HG02870 (cell line): ENCODE data around the gene TNP2.

ENCODE experiments used
- ATAC-seq: cut with Tn5 transposase; IDR thresholded peaks from one replicate; pipeline ENCODE4 v1.9.1; 2021; ENCODE audit warnings: mild to moderate bottlenecking, moderate library complexity; ENCODE audit not compliant: unreplicated experiment

Gene TNP2

DNA sequence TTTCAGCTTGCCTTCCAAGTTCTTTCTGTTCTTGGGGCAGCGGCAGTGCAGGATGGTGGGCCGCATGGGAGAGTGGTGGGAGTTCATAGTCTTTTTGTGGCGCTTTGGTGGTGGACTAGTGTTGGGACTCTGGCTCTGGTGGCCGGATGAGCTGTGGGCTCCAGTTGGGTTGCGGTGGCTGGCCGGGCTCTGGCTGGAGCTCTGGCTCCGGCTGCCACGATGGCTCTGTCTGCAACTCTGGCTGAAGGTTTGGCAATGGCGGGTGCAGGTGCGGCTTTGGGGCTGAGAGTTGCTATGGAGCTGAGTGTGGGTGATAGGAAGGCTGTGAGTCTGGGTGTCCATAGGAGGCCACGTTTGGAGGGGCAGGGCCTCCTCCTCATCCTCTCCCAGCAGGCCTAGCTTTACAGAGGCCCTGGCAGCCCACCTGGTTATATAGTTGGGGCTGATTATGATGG, at the start of gene TNP2:
TSS of gene TNP2 (minus strand) at position 405 of the 455 bp plus-strand sequence. CDS start at position 342, 63 bp downstream.
- no peak for ATAC-seq

DNA sequence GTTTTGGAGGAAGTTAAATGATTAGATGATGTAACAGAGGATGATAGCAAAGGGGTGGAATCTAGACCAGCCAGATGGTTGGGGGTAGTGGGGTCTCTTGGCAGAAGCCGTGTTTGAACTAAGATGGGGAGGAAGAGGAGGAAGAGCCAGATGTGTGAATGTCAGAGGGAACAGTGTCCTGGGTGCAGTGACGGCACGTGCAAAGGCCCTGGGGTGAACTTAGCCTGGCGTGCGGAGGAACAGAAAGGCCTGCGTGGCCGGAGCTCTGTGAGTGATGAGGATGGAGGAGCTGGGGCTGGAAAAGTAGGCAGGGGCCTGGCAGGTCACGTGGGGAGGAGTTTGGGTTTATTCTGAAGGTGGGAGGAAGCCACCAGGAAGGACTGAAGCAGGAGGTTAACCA, 49.7 kb upstream of the TNP2 start:
- ATAC-seq, result no peak

DNA sequence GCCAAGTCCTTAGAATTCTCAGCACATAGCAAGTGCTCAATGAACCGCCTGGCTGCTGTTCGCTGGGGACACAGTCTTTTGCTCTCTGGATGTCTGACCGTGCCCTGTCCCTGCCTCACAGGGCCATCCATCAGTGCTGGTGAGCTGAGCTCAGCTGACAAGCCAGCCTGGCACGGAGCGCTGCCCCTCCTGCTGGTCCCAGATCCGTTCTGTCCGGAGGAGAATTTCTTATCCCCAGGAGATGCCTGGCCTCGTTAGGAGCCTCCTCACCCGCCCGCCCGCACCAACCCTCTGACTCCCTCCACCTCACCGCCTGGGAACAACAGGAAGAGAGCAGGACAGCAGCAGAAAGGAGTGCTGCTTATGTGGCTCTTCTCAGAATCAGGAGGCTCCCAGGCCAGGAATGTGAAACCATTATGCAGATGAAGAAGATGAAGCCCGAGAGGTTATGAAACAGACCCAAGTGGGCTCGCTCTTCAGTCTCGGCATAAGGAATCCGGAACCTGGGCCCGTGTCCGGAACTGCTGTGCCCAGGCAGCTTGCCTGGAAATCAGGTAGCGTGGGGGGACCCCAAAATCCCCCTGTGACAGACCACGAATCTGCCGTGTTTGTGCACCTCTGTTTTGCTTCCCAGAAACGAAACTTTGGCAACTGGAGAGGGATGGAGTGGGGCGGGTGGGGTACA, 47.3 kb upstream of the TNP2 start:
- no peak for ATAC-seq

DNA sequence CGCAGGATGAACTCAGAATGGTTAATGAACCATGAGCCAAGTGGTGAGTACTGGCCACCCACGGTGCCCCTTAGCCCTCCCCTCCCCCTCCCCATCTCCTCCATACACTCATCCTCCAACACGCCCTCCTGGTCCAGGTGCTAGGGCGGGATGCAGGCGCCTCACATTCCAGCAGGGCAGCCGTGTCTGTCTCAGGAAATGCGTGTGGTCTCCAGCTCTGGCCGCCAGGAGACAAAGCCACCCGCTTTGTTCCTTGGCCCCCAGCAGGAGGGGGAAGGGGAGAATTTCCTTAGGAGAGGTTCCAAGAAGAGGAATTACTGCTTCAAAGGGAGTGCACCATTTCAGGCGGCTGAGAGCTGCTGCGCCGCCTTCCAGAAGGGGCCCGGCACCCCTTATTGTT, 46.4 kb upstream of the TNP2 start:
- ATAC-seq, result no peak

DNA sequence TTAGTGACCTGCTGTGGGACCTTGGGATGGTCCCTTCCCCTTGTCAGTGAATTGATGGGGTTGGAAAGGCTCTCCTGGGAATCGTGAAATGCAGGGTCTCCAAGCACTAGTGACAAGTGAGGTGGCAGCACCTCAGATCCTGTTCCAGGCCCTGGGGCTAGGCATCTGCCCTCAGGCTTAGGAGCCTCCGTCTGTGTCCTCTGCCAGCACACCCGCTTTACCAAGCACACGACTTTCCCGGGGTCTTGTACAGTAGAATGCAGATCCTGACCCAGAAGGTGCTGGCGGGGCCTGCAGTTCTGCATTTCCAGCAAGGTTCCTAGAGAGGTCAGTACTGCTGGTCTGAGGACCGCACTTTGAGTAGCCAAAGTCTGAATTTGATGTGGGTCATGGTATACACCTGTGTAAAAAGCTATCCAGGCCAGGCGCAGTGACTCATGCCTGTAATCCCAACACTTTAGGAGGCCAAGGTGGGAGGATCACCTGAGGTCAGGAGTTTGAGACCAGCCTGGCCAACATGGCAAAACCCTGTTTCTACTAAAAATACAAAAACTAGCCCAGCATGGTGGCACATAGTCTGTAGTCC, 45.3 kb upstream of the TNP2 start:
- no peak for ATAC-seq

DNA sequence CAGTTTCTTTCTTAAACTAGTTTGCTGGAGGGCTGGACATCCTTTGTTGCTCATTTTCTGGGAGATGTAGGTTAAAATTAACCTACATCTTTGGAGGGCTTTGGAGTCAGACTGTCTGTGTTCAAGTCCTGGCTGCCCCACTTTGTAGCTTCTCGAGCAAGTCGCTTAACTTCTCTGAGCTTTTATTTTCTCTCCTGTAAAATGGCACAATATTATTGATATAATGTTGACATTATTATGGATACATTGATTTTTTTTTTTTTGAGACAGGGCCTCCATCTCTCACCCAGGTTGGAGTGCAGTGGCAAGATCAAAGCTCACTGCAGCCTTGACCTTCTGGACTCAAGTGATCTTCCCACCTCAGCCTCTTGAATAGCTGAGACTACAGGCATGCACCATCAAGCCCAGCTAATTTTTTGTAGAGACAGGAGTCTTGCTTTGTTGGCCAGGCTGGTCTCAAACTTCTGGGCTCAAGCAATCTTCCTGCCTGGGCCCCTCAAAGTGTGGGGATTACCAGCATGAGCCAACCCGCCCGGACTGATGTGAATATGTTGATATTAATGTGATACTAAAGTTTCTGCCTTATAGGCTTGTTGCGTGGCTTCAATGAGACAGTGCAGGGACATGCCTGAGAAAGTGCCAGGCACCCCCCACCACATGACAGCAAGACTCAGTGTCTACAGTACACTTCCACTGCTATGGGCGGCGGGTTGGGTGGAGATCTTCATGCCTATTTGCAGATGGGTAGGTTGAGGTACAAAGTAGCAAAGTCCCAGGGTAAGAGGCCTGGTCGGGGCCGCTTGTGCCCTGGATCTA, 44.6 kb upstream of the TNP2 start:
- ATAC-seq, result no peak

DNA sequence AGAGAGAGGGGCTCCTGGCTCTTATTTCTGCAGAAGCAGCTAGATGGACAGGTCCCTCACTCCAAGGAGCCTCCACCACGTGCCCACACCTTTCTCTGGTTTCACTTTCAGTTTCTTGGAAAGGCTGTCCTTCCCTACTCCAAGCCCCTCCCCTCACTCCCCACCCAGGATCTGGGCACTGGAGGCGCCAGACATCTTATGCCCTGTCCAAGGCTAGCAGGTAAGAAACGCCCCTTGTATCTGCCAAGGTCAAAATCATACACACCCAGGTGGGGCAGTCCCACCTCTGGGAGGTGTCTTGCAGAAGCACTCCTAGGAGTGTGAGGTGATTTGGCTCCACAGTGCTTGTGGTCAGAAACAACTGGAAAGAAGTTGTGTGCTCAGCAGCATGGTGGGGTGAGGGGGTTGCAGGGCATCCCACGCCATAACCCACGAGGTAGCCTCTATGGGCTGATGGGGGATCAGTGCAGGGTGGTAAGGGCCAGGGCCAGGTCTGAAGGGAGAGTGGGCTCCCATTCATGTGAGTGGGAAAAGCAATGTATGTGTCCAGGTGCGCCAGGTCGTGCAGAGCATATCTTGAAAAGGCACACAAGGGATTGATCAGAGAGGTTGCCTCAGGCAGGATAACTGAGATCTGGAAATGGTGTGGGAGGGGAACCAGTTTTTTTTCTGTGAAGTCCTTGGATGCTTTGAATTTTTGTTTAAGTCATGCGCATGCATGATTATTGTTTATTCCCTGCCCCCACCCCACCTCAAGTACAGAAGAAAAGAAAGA, 43.8 kb upstream of the TNP2 start:
- no peak for ATAC-seq

DNA sequence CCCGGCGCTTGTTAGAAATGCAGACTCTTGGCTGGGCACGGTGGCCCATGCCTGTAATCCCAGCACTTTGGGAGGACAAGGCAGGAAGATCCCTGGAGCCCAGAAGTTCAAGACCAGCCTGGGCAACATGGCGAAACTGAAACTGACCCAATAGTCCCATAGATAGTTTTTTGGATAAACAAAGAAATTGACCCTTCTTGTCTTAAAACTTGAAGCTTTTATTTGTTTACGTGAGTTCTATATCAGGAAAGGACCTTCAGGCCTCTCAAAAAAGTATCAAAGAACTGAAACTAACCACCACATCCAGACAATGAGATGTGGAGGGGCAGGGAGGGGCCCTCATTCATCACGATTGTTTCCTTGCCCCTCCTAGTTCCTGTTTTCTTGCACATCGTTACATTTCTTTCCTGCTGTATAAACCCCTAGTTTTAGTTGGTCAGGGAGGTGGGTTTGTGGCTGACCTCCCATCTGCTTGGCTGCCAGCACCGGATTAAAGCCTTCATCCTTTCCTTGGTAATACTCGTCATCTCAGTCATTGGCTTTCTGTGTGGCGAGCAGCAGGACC, 42.0 kb upstream of the TNP2 start:
- ATAC-seq, result peak; percentile 49

DNA sequence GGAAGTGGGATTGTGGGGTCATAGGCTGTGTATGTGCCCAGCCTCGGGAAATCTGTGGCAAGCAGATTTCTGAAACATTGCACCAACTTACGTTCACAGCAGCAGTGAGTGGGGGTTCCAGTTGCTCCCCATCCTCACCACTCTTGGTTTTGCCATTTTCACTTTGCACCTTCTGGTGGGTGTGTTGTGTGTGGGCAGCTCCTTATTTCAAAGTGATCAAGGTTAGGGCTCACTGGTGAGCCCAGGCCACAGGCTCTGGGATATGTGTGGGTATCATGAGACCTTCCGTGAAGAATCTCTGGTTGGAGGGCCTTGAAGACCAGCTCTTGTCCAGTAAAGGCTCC, 41.5 kb upstream of the TNP2 start:
- ATAC-seq, result no peak

DNA sequence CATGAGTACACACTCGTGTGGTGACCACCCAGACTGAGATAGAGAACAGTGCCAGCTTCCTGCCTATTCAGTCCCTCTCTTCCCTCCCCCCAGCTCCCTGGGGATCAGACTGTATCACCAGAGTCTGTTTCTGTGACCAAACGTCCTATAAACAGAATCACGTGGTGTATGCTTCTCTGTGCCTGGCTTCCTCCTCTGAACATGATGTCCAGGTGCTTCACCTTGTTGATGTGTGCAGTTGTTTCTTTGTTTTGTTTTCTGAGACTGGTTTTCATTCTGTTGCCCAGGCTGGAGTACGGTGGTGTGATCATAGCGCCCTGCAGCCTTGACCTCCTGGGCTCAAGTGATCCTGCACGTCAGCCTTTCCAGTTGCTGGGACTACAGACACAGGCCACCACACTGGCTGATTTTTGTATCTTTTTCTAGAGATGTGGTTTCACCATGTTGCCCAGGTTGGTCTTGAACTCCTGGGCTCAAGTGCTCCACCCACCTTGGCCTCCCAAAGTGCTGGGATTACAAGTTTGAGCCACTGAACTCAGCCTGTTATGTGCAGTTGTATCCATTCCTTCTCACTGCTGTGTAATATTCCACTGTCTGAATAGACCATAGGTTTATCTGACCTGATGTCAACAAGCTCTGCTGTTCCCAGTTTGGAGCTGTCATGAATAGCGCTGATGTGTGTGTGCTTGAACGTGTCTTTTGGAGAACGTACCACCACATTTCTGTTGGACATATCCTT, 40.9 kb upstream of the TNP2 start:
- no peak for ATAC-seq

DNA sequence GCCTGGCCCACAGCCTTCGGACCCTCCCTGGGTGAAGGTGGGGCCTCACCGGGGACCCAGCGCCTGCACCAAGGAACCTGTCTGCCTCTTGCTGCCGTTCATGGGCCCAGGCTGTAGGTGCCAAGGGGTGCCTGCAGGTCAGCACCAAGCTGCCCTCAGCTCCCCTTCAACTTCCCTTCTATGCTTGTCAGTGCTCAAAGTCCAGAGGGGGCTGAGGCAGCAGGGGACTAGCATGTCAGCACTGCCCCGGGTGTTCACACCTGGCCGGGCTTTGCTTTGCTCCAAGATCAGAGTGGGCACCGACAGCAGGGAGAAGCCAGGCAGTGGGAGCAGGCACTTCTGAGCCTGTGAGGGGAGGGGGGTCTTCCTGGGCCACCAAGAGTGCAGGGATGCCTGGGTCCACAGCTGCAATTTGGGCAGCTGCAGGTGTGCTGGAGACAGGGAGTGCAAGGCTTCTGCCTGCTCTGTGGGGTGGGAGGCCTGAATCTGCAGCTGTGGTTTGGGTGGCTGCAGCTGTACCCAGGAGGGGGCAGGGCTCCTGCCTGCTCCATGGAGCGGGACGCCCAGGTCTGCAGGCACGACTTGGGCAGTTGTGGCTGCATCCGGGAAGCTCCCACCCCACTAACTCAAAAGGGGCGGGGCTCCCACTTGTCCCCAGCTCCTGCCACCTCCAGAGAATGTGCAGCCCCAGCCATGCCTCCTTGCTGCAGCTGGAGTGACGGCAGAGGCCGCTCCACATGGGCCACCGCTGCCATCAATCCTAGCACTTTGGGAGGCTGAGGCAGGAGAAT, 39.6 kb upstream of the TNP2 start:
- ATAC-seq, result no peak

DNA sequence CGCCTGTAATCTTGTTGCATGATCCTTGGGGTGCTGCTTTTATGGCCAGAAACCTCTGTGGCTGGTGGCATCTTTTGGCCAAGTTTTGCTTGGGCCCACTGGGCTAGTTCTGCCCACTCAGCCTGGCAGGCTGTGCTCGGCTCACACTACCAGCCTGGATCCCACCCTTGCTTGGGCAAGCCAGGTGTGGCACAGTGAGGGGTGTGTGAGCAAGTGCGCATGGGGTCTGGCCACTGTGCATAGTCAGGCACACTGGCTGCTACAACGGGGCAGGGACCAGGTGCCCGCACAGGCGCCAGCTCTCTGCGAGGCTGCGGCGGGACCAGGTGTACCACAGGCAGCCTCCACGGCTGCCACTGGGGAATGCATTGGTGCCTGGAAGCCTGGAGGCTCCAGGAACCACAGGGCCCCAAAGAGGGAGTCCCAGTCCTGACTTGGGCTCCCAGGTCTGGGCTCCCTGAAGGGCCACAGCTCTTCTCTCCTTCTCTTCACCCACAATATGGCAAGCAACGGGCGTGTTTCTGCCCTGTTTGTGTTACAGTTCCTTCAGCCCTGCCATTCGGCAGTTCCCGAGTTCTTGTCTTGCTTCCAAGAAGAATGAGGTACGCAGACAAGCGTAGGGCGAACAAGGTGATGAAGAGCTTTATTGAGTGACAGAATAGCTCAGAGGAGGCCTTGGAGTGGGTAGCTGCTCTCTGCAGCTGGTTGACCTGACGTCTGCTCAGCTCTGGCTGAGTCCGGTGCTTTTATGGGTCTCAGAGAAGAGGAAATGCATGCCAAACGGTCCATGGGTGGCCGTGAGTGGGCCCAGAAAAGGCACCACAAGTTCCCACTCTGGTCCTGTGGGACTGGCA, 38.7 kb upstream of the TNP2 start:
- no peak for ATAC-seq

DNA sequence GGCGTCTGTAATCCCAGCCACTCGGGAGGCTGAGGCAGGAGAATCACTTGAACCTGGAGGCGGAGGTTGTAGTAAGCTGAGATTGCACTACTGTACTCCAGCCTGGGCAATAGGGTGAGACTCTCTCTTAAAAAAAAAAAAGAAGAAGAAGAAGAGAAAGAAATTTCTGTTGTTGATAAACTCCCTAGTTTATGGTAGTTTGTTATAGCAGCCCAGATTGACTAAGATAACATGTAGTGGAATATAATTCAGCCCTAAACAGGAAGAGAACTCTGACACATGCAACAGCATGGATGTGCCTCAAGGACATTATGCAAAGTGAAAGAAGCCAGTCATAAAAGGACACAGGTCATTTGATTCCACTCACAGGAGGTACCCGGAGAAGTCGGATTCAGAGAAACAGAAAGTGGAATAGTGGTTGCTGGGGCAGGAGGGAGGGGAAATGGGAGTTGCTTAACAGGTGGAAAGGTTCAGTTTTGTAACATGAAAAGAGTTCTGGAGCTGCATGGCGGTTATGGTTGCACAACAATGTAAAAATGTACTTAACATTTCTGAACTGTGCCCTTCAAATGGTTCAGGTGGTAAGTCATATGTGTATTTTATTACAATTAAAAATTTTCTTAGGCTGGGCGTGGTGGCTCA, 38.0 kb upstream of the TNP2 start:
- ATAC-seq, result no peak

DNA sequence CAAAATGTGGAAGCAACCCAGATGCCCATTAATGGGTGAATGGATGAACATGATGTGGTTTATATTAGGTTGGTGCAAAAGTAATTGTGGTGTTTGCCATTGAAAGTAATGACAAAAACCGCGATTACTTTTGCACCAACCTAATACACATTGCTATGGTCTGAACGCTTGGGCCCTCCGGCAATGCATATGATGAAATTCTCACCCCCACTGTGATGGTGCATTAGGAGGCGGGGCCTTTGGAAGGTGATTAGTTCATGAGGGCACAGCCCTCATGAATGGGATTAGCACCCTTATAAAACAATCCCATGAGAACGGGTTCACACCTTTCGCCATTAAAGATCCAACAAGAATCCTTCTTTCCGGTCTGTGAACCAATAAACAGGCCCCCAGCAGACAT, 37.3 kb upstream of the TNP2 start:
- no peak for ATAC-seq

DNA sequence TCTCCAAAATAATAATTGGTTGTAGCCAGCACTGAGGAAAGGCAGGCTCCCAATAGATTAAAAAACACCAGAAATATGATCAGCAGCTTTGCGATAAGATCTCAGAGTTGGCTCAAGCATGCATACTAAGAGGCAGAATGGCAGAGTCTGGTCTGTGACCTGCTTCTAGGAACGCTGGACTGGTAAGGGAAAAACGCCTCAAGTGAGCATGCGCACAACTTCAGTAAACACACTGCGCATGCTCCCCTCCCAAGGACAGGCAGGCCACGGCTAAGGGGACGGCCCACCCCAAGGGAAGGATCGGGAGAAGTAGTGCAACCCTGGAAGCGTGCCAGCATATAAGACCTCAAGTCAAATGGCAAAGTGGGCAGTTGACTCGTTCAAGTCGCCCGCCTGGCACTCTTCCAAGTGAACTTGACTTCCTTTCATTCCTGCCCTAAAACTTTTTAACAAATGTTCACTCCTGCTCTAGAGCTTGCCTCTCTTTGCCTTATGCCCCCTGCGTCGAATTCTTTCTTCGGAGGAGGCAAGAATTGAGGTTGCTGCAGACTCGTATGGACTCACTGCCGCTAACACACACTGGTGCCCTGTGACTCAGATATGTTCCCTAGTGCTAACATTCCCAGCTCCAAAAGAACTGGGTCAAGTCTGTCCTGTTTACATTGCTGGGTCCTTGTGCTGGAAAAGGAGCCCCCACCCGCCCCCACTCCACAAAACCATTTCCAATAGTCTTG, 34.4 kb upstream of the TNP2 start:
- ATAC-seq, result no peak

DNA sequence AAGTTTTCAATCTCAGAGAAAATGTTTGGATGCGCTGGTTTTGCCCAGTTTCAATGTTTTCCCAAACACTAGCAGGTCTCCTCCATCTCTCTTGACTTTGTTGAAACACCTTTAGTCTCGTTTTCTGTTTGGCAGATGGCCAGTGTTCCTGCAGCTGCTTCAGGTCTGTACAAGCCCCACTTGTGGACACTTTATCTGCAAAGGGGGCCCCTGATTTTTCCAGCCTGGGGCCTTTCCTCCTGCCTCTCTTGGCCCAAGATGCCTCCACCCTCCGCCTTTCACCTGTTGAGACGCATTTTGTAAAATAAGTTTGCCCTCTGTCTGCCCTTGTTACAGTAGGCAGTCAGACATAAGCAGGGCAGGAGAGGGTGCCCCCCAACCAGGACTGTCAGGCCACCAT, 33.9 kb upstream of the TNP2 start:
- ATAC-seq, result no peak
